Retinal pigment epithelial cell (primary cell): ENCODE measurements around the gene SRBD1.

Source experiments
- DNase-seq: peaks from one replicate; pipeline ENCODE4 v3.0.0-alpha.2; 2010; ENCODE audit warnings: low read depth
- H3K4me3 ChIP-seq: 2 replicates; pipeline ENCODE4 v1.5.1; 2011; ENCODE audit warnings: mild to moderate bottlenecking, low read length, control low read depth, moderate library complexity
- CTCF ChIP-seq: conservative IDR thresholded peaks from 2 replicates; pipeline ENCODE4 v1.5.1; 2011; ENCODE audit warnings: low read depth, low read length, control low read depth, inconsistent platforms

The SRBD1 gene

DNA sequence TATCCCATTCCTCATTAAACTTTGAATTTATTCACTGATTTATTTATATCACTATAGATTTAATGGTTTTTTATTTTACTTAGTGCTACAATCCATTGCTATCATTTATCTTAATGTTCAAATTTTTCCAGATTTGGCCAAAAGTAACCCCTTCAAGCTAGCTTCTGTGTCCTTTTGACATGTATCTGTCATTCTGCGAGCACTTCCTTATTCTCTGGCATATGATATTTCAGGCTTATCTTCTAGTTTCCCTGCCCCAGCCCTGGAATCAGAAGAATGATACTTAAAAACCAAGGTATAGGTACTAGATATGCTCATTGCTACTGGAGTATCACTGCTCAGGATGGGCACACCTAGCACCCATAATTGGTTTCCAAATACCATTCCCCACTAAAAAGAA lies 28.5 kb downstream of the SRBD1 start:
- TF ChIP-seq CTCF, result no peak
- no peak for DNase-seq
- H3K4me3 ChIP-seq, result no peak overlapping the region

DNA sequence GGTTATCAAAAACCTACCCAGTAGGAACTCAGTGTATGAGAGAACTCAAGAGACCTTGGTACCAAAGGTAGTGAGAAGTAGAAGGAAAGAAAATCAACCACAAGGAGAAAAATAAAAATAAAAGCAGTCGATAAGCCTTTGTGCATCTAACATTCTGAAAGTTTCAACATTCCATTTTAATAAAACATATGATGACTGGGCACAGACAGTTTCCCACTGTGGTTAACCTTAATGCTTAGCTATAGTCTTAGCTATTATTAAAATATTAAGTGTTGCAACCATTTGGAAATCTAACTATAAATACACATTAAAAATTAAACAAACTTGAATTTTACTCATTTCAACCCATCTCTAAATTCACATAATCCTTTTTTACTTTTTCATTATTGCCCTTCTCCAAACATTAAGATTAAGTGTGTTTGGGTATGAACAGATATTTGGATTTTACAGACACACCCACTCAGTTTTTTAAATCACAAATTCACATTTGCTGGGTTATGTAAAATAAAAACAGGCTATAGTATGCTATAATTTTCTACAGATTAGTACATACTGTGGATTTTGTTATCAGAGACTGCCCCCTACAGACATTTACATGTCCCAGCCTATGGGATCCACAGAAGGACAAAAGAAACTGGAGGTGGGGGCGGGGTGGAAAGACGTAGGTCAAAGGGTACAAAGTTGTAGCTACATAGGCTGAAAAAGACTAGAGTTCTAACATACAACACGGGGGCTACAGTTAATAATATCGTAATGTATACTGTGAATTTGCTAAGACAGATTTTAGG lies 32.8 kb downstream of the SRBD1 start:
- peak; percentile 35 for TF ChIP-seq CTCF
- no peak for DNase-seq
- no peak overlapping the region for H3K4me3 ChIP-seq

GRCh38 chr2:45577441-45577840 lies 33.6 kb downstream of the SRBD1 start:
- TF ChIP-seq CTCF, result no peak
- no peak for DNase-seq
- H3K4me3 ChIP-seq, result no peak overlapping the region

- no peak for DNase-seq
- TF ChIP-seq CTCF, result no peak
- H3K4me3 ChIP-seq, result no peak overlapping the region
Measured at GRCh38 chr2:45575881-45576280, 35.2 kb downstream of the SRBD1 start.

GRCh38 chr2:45572979-45573378 lies 38.1 kb downstream of the SRBD1 start:
- TF ChIP-seq CTCF, result no peak
- DNase-seq, result no peak
- H3K4me3 ChIP-seq, result no peak overlapping the region

DNA sequence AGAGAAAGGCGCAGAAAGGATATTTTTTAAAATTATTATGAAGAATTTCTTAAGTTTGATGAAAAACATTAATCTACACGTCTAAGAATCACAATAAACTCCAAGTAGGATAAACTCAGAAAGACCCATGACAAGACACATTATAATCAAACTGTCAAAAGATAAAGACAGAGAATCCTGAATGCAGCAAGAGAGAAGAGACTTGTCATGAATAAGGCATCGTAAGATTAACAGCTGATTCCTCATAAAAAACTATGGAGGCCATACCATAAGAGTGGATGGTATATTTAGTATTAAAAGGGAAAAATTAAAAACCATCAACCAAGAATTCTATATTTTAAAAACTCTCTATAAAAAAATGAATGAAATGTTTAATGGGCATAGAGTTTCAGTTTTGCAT lies 39.1 kb downstream of the SRBD1 start:
- no peak for TF ChIP-seq CTCF
- H3K4me3 ChIP-seq, result no peak overlapping the region

DNA sequence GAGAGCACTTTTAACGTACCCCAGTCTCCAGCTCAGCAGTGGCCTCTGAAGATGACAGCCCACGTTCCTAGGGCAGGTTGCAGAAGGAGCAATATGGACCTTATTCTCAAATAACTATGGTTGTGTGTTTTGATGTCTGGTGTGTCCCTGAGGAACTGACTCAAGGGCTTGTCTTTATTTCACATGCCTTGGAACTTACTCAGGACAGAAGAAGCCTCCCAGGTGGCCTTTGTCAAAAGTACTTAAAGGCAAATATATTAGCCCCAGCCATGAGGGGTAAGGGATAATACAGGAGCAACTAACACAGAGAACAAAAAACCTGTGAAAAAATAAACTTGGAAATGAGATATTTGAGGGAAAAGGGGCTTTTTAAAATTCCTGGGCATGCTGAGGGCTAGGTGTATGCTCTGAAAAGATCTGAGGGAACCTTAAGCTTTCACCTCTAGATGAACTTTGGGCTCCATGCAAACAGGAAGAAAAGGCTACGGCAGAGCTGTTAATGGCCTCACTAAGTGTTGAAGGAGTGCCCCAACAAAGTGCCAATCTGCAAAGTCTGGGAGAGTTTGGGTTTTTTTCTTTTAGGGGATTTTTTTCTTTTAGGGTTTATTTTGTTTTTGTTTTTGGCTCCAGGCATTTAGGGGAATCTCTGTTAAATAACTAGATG lies 40.3 kb downstream of the SRBD1 start:
- no peak for TF ChIP-seq CTCF
- no peak overlapping the region for H3K4me3 ChIP-seq
- DNase-seq, result no peak

More for the DNA sequence above, 39.1 kb downstream of the SRBD1 start:
- no peak for DNase-seq
